ENCODE results near the gene TREH.
"Not testable (repeated sequence)": the region's sequence is repeated elsewhere in the genome, so short reads cannot be mapped to it uniquely, and the experiment has no call there.

The TREH gene

DNA sequence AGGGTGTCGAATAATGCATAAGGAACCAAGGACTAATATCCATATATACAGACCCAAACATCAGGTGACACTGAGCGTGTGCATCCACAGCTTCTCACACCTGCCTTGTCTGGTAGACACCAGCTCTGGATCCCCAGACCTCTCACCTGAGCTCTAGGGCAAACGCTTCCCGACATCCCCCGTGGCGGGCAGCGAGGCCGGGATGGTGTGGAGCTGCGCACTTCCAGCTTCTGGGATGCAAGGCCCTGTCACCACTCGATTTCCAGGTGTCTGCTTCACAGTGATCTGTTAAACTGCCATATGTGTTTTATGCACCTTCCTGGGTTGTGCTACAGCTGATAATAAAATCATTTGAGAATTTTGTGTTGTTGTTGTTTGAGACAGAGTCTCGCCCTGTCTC lies 15.3 kb upstream of the TREH start:
- no peak for DNase-seq

DNA sequence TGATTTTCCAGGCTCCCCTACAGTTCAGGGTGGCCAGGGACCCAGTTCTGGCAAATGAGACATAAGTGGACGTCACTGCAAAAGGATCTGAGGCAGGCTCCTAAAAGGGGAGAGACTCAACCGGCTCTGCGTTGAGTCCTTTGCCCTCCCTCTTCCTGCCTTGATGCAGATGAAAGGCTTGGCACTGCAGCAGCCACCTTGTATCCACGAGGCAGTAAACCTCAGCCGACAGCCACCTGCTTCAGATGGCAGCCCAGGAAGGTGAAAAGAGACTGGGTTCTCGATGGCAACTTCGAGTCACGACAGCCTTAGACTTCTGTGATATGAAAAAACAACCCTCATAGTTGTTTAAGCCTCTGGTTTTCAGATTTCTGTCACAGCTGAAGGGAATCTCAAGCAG lies 14.7 kb upstream of the TREH start:
- DNase-seq = no peak

DNA sequence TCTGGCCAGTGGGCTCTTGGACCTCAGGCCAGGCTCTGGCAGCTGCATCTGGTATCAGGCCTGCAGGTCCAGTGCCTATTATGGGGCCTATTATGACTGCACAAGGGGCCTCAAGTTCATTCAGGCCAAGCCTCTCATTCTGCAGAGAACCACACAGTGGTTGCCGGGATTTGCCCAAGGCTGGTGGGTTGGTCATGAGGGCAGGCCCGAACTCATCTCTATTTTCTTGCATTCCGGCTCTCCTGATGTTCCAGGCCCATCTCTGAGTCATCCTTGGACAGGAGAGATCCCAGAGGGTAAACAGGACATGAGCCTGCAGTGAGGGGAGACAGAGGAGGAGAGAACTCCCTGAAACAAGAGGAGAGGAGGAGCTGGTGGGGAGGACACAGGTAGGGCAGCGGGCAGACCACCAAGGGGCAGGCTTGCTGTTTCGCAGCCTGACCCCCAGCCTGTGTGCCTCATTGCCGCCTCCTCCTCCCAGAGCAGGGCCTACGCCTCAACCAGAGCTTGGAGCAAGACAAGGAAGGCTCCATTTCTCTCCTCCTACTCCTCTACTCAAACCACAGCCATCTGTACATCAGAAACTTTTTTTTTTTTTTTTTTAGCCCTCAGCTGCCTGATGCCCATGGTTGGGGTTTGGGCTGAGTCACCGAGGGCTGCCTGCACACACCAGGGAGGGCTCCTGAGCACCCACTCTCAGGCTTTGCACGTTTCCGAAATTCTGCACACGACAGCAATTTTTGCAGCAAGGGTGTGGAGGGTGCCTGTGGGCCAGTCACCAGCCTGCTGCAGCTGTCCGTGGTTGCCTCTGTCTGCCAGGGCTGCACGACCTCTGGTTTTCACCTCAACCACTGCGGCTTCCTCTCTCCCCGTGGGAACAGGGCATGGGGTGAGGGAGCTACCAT lies 12.7 kb upstream of the TREH start:
- no peak for DNase-seq

DNA sequence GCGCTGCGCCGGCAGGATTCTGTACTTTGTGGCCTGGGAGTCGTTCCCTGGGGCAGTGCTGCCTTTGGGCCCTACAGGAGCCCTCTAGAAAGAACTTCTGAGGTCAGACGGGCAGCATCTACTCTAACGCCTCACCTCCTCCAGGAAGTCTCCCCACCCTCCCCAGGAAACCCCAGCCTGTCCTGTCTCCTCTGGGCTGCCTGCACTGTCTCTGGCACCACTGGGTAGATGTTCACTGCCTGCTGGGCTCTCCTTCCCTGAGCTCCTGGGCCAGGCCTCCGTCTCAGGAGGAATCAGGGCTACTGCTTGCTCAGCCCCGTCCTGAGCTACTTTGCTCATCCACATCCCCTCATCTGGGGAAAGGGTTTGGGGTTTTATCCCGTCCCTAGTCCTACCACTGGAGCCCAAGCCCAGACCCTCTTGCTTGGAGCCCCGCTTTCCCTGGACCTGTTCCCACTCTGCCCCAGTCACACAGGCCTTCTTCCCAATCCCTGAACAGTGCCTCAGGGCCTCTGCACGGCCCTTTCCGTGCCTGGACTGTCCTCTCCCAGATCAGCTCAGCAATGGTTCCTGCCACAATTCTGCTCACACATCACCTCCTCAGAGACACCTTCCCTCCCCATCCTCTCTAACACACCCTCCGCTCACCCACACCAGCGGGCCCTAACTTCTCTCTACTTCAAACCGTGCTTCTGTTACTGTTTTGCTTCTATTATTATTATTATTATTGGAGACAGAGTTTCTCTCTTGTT lies 11.3 kb upstream of the TREH start:
- DNase-seq = no peak

DNA sequence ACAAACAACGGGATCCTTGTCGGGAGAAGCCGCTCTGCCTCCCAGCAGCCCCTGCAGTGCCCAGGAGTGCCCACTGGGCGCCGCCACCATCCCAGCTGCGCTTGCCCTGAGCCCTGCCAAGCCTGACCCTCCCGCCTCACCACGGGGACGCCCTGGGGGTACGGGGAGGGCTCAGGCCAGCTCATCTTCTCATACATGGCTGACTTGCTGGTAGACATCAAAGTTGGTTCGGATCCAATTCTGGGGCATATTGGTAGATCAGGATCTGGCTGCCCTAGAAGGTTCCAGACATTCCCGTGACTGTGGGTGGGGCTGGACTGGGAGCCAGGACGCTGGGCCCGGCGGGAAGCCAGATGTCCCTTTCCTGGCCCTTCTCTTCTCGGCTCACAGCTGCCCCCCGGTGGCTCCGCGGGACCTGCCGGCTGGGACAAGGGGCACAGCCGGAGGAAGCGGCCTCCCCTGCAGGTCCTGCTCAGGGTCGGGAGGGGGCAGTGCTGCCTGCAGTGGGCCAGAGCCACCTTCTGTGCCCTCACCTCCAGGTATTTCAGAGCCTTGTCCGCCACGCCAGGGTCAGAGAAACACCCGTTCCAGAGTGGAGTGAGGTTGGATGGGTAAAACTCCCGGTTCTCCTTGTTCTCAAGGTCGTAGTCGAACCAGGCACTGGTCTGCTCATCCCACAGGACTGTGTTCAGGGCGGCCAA lies 10.6 kb upstream of the TREH start:
- DNase-seq = peak; percentile 96

DNA sequence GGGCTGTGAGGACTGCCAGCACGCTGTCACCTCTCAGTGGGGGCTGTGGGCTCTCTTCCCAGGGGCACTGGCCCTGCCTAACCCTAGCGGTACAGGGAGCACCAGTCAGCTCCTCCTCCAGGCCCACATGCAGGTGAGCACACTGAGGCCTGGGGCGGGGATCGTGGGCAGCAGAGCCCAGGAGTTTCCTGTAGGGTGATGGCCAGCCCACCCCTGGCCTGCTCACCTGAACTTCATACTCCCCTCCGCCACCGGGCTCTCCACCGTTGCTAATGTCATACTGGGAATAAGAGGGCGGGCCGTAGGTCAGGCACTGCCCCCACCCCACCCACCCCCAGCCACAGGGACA lies 10.0 kb upstream of the TREH start:
- DNase-seq = no peak

DNA sequence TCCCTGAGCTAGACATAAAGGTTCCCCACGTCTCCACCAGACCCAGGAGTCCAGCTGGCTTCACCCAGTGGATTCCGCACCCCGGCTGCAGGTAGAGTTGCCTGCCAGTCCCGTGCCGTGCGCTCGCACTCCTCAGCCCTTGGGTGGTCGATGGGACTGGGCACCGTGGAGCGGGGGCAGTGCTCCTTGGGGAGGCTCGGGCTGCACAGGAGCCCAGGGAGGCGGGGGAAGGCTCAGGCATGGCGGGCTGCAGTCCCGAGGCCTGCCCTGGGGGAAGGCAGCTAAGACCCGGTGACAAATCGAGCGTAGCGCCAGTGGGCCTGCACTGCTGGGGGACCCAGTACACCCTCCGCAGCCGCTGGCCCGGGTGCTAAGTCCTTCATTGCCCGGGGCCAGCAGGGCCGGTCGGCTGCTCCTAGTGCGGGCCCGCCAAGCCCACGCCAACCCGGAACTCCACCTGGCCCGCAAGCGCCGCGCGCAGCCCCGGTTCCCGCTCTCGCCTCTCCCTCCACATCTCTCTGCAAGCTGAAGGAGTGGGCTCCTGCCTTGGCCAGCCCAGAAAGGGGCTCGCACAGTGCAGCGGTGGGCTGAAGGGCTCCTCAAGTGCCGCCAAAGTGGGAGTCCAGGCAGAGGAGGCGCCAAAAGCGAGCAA lies 9.5 kb upstream of the TREH start:
- DNase-seq = no peak

DNA sequence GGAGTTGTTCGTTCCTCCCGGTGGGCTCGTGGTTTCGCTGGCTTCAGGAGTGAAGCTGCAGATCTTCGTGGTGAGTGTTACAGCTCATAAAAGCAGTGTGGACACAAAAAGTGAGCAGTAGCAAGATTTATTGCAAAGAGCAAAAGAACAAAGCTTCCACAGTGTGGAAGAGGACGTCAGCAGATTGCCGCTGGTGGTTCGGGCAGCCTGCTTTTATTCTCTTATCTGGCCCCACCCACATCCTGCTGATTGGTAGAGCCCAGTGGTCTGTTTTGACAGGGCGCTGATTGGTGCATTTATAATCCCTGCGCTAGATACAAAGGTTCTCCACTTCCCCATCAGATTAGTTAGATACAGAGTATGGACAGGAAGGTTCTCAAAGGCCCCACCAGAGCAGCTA lies 8.9 kb upstream of the TREH start:
- not testable (repeated sequence) for DNase-seq

DNA sequence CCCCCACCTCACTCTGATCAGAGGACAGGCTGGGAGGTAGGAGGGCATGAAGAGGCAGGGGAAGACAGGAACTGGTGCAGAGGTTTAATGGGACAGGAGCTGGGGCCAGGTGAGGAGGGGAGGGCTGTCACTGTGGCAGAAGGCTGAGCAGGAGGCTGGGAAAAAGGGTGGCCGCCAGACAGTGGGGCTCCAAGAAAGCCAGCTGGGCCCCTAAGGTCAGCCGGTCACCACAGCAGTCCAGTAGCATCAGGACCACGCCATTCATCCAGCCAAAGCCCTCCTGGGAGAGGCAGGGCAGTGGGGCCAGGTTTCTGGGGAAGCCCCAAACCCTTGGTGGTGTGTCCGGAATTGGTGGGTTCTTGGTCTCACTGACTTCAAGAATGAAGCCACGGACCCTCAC lies 8.5 kb upstream of the TREH start:
- no peak for DNase-seq

DNA sequence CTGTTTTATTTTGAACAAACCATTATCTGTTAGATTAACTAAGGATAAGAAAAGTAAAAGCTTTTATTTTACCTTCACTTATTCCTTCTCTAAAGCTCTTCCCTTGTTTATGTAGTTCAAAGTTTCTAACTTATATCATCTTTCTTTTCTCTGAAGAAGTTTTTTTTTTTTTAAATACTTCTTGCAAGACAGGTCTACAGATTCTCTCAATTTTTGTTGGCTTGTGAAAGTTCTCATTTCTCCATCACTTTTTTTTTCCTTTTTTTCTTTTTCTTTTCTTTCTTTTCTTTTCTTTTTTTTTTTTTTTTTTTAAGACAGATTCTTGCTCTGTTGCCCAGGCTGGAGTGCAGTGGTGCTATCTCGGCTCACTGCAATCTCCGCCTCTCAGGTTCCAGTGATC lies 4.7 kb upstream of the TREH start:
- DNase-seq = no peak

DNA sequence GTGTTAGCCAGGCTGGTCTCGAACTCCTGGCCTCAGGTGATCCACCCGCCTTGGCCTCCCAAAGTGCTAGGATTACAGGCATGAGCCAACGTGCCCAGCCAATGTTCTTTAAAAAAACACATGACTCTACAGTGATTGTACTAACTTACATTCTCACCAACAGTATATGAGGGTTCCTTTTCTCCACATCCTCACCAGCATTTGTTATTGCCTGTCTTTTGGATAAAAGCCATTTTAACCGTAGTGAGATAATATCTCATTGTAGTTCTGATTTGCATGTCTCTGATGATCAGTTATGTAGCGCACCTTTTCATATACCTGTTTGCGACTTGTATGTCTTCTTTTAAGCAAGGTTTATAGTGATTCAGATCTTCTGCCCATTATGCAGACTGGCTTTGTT lies 3.5 kb upstream of the TREH start:
- DNase-seq = peak; percentile 71

DNA sequence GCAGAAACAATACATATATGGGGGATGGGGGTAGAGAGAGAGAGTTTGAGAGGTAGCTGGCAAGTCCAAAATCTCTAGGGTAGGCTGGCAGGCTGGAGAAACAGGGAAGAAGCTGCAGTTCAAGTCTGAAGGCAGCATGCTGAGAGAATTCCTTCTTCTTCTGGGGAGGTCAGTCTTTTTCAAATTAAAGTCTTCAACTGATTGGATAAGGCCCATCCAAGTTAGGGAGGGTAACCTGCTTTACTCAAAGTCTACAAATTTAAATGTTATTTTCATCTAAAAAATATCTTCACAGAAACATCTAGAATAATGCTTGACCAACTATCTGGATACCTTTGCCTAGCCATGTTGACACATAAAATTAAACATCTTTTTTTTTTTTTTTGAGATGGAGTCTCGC lies 2.9 kb upstream of the TREH start:
- no peak for DNase-seq

DNA sequence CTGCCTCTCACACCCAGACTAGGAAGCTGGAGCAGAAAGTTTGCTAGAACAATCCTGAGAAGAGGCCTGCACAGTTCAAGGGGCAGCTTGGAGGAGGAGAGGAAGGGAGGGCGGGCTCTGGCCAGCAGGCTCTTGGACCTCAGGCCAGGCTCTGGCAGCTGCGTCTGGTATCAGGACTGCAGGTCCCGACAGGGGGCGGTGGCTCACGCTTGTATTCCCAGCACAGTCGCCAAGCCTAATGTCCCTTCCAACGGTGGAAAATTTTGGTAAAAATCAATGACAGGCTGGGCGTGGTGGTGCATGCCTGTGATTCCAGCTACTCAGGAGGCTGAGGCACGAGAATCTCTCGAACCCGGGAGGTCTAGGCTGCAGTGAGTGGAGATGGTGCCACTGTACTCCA lies 542 bp downstream of the TREH start:
- DNase-seq = not testable (repeated sequence)

DNA sequence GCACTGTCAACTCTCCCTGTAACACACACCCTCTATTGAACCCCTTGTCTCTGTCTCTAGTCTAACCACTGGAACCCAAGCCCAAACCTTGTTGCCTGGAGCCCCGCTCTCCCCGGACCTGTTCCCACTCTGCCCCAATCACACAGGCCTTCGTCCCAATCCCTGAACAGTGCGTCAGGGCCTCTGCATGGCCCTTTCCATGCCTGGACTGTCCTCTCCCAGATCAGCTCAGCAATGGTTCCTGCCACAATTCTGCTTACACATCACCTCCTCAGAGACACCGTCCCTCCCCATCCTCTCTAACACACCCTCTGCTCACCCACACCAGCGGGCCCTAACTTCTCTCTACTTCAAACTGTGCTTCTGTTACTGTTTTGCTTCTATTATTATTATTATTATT lies 1.5 kb downstream of the TREH start:
- DNase-seq = no peak

DNA sequence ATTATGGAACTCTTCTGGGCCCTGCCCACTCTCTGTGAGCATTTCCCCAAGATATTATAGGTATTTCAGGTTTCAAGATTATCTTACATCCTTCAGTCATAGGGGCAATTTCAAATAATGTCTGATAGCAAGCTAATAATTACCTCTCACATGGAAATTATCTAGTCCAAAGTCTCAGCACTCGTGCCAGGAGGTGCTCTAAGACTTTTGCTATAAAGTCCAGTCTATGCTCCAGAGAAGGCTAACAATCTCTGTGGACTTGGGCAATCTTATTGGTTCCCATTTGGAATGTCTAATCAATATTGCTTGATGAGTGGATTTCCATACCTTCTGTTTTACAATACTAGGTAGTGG lies 5.4 kb downstream of the TREH start:
- no peak for DNase-seq

DNA sequence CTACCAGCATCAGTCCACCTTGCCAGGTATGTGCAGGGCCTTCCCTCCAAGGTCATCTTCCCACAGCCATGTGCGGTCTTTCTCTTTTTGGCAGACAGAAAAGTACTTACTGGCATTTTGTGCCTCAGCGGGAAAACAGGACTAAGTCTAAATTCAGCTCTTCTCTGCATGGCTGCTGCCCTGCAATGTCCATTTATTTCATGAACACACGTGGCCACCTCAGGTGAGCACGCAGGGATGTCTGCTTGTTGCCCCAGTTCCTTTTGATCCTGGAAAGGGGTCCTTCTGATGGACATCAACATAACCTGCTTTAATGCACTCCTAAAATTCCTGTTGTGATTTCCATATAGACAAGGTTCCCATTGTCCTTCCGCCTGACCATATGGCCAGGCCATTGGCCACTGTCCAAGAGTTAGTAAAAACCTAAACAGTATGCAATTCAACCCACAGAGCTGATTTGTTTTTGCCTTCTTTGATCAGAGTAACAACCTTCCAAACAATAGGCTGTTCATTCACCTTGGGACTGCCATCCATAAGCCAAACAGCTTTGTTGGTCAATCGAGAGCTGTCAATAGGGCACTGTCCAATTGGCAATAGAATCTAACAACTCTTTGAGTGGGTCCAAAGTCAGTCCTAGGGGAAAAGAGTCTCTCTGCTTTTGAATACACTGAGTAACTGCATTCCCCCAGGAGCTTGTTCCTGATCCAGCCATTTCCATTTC lies 5.9 kb downstream of the TREH start:
- no peak for DNase-seq

DNA sequence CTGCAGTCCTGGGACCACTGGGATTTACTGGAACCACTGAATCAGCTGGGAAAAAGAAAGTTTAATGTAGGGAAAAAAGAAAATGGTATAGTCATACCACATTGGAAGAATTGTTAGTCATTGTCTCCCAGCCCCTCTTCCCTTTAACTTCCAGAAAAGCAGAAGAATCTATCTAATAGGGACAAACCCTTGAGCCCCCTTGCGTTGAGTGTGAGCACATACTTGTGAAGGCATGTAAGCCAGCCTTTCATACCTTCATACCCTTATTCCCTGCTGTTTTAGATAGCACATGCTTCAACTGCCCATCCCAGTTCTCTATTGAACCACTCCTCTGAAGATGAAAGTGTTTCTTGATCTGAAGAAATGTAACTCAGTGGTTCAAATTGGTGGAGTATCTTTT lies 6.6 kb downstream of the TREH start:
- no peak for DNase-seq

DNA sequence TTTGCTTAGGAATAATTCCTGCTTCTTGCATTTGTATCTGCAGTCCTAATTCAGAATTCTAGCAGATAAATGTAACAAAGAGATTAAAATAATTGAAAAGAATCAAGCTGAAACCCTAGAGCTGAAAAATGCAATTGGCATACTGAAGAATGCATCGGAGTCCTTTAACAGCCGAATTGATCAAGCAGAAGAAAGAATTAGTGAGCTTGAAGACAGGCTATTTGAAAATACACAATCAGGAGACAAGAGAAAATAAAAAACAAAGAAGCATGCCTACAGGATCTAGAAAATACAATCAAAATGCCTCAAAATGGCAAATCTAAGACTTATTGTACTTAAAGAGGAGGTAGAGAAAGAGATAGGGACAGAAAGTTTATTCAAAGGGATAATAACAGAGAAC lies 8.2 kb downstream of the TREH start:
- DNase-seq = no peak

DNA sequence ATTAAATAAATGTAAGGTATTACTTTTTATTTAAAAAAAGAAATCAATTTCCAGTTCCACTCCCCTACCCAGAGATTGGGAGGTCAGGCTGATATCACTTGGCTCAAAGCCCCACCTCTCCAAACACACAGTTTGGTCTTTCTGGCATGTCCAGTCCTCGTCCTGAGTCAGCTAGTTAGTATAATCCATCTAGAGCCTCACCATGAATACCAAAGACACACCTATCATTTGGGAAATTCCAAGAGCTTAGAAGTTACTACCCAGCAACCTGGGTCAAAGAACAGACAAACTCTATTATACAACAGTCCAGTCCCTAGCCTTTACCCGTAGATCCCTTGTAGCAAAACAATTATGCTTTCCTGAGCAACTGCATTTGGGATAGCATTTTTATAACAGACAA lies 9.4 kb downstream of the TREH start:
- no peak for DNase-seq

DNA sequence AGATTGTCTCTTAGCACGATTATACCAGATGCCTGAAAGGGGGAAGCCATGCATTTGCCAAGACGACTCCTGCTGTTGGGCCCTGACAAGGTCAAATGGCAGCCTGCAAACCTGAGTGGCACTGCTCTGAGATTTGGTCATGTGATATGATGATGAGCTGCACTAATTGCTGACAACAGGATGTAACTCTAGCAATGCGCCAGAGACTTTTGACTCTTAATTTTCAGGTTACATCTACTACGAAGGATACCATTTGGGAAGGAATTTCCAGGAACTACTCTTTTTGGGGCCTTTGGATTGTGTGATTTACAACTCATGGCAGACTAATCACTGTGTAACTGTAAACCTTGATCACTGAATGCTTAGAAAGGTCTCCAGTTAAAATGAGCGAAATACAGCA lies 13.1 kb downstream of the TREH start:
- DNase-seq = no peak

DNA sequence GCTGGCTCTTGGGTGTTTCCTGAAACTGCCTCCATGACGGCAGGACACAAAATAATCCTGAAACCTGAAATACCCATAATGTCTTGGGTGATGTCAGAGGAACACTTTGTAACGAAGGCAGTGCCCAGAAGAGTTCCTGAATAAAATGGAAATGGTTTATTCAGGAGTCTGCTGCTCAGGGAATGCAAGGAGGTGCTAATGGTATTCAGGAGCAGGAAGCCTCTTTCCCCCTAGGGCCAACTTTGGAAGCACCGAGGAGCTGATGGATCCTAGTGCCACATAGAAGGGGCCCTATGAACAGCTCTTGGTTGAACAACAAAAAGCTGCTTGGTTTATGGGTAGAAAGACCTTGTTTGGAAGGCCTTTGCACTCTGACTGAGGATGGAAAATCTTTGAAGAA lies 15.5 kb downstream of the TREH start:
- no peak for DNase-seq

DNA sequence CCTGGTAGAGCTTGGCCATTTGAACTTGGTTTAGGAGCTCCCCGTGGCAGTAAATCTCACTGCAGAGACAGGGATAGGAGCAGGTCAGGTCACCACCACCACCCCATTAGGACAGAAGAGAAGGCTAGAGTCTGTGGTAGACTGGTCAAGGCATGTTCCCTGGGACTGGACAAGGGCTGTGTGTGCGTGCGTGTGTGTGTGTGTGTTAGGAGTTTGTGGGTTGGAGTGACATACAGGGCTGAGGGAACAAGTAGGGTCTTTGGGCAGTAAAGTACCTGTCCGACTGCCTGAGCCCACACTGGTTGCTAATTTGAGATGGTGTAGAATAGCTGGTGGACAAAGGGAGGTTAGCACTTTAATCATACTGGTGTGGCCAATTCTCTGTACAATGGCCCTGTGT lies 16.1 kb downstream of the TREH start:
- DNase-seq = no peak
